ENCODE data around the gene DHX36. TPM values are rescaled to one million over a fixed set of nuclear protein-coding genes. Genes with fewer than 3 reads are reported as not detected.

DHX36 gene
- total and polyA plus RNA-seq, 4 donors: 26.8 to 141 (median 46.6) TPM

DNA sequence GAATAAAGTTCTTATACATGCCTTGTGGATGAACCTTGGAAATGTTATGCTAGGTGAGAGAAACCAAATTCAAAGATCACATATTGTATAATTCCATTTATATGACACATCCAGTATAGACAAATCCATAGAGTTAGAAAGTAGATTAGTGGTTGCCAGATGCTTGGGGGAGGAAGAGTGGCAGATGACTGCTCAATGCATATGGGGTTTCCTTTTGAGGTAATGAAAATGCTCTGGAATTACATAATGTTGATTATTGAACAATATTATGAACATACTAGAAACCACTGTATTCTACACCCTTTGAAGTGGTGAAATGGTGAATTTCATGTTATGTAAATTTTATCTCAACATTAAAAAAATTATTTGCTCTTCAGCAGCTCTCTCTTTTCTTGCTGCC is 100.8 kb downstream of the DHX36 start:
- Histone ChIP-seq H3K27ac (ENCODE audit: low read depth in 1 of 2, low read length in 1 of 2) (no peak overlapping the region), H3K9me3 (ENCODE audit: control insufficient read depth in 4 of 4, insufficient read depth in 3 of 4, low read length in 3 of 4) (no peaks in the 10 kb centered on the region), H3K36me3 (ENCODE audit: control insufficient read depth in 4 of 4, insufficient read depth in 4 of 4, low read length in 4 of 4) (peaks cover 0 to 11% (median 2%) of the 10 kb centered on the region in 4 donors), H3K27me3 (ENCODE audit: control insufficient read depth in 3 of 3, insufficient read depth in 3 of 3, low read length in 2 of 3) (no peaks in the 10 kb centered on the region), H3K4me3 (no peak overlapping the region), H3K4me1 (ENCODE audit: control insufficient read depth in 5 of 5, insufficient read depth in 5 of 5, low read length in 5 of 5) (peaks cover 0 to 6% (median 4%) of the 10 kb centered on the region in 5 donors), H3K9ac (ENCODE audit: insufficient read depth in 1 of 2, low read length in 2 of 2) (no peak overlapping the region)
- TF ChIP-seq, protein P1, sequence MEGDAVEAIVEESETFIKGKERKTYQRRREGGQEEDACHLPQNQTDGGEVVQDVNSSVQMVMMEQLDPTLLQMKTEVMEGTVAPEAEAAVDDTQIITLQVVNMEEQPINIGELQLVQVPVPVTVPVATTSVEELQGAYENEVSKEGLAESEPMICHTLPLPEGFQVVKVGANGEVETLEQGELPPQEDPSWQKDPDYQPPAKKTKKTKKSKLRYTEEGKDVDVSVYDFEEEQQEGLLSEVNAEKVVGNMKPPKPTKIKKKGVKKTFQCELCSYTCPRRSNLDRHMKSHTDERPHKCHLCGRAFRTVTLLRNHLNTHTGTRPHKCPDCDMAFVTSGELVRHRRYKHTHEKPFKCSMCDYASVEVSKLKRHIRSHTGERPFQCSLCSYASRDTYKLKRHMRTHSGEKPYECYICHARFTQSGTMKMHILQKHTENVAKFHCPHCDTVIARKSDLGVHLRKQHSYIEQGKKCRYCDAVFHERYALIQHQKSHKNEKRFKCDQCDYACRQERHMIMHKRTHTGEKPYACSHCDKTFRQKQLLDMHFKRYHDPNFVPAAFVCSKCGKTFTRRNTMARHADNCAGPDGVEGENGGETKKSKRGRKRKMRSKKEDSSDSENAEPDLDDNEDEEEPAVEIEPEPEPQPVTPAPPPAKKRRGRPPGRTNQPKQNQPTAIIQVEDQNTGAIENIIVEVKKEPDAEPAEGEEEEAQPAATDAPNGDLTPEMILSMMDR (IDR thresholded peaks at IDR 0.05; ENCODE audit: control extremely low read depth, extremely low read depth): no peak
- ATAC-seq (ENCODE audit: insufficient read depth, low FRiP score): no peak
- no peak for DNase-seq

Small RNA genes lying within 50 kb of the gene (small RNA-seq; reads per million reads assigned to genes)
- gene RF01210 (ENCODE audit: low replicate concordance): not detected

Other genes with a start within 250 kb of the DHX36 start
- gene ARHGEF26, start 203.1 kb downstream of the DHX36 start, total RNA-seq: 10 to 100 TPM; 34.8 to 45.5 TPM
- gene ARHGEF26, start 203.1 kb downstream of the DHX36 start, polyA plus RNA-seq: 10 to 100 TPM; 12.3 to 22.1 TPM
- gene GPR149, start 105.7 kb upstream of the DHX36 start, total RNA-seq: not detected
- not detected for gene GPR149, start 105.7 kb upstream of the DHX36 start, polyA plus RNA-seq